ENCODE measurements around the gene MGAT3. TPM values are rescaled to one million over a fixed set of nuclear protein-coding genes. Genes with fewer than 3 reads are reported as not detected.

Gene MGAT3
- total RNA-seq, 4 donors from 2014 or later = 0.55 to 1.0 (median 0.59) TPM

DNA sequence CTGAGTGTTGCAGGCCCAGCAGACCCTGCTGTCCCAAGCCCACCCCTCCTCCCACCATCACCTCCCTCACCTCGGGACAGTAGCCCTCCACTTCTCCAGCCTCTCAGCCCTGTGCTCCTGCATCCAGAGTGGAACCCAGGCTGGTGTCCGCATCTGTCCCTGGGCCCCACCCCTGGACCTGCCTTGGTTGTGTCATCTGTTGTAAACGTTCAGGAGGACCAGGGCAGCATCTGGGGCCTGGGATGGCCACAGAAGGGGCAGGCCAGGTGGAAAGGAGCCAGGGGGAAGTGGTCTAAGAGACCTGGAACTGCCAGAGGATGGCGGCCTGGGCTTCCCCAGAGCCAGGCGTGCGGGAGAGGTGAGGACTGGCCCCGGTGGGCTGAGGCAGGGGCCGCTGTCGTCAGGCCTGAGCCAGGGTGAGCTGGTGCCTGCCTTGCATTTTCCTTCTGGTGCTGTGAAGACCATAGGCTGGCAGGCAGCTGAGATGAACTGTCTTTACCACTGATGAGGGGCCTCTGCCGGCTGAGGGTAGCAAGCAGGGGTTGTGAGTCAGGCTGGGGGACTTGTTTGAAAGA is 26.1 kb upstream of the MGAT3 start:
- Histone ChIP-seq H3K4me1 (peaks cover 31 to 41% of the 10 kb centered on the region in 2 donors), H3K9me3 (no peaks in the 10 kb centered on the region), H3K27me3 (no peaks in the 10 kb centered on the region), H3K4me3 (no peak overlapping the region), H3K27ac (peak overlapping the region; percentile 89 to 93 (median 91)), H3K36me3 (peaks cover 0 to 51% of the 10 kb centered on the region in 2 donors)
- no peak for TF ChIP-seq POLR2A (IDR thresholded peaks at IDR 0.05)
- TF ChIP-seq, protein P1, sequence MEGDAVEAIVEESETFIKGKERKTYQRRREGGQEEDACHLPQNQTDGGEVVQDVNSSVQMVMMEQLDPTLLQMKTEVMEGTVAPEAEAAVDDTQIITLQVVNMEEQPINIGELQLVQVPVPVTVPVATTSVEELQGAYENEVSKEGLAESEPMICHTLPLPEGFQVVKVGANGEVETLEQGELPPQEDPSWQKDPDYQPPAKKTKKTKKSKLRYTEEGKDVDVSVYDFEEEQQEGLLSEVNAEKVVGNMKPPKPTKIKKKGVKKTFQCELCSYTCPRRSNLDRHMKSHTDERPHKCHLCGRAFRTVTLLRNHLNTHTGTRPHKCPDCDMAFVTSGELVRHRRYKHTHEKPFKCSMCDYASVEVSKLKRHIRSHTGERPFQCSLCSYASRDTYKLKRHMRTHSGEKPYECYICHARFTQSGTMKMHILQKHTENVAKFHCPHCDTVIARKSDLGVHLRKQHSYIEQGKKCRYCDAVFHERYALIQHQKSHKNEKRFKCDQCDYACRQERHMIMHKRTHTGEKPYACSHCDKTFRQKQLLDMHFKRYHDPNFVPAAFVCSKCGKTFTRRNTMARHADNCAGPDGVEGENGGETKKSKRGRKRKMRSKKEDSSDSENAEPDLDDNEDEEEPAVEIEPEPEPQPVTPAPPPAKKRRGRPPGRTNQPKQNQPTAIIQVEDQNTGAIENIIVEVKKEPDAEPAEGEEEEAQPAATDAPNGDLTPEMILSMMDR (IDR thresholded peaks at IDR 0.05 in 4 of 5, conservative IDR thresholded peaks at IDR 0.05 in 1 of 5) = no peak
- DNase-seq = no peak
- intact Hi-C loops (cut with DNase I; ENCODE audit: low total_unique reads) (loop anchor here (5.0 kb wide), 2 partner anchors 33 to 72 kb away; partner anchors contain the start of genes MIEF1 and TAB1), in situ Hi-C loops (cut with MboI; ENCODE audit: low sequenced_read_pairs in 4 of 4) (no loop called here)
- no peak for ATAC-seq

DNA sequence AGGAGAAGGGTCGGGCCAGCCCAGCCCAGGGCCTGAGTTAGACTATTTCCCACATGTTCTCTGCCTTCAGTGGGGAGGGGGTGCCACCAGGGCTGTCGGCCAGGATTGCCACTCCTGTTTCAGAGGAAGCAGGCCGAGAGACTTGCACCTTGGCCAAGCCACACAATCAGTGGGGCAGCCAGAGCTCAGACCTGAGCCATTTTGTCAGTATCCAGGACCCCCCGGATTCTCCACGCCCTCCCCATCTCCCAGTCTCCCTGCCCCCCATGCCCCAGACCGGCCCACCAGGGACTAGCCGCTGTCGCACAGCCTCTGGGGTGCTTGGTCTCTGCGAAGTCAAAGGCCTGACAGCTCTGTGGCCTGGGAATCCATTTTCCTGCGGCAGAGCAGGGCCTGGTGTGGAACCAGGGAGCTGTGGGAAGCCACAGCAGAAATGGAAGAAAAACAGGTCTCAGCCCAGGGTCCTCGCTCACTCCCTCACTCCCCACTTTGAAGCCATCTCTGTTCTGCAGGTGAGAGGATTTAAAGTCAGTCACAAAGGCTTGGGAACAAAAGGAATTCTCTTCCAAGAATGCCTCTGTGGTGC is 25.5 kb upstream of the MGAT3 start:
- in situ Hi-C loops (cut with MboI; ENCODE audit: low sequenced_read_pairs in 4 of 4) (no loop called here), intact Hi-C loops (cut with DNase I; ENCODE audit: low total_unique reads) (loop anchor here (5.0 kb wide), 2 partner anchors 34 to 71 kb away; partner anchors contain the start of genes MIEF1 and TAB1)
- no peaks in the 10 kb centered on the region for H3K27me3 ChIP-seq
- ATAC-seq (peak; percentile 14 to 20), DNase-seq (no peak)
- no peak overlapping the region for H3K4me3 ChIP-seq
- peak overlapping the region; percentile 89 to 93 (median 91) for H3K27ac ChIP-seq
- TF ChIP-seq POLR2A (IDR thresholded peaks at IDR 0.05) = no peak
- peaks cover 0 to 50% of the 10 kb centered on the region in 2 donors for H3K36me3 ChIP-seq
- H3K9me3 ChIP-seq = no peaks in the 10 kb centered on the region
- H3K4me1 ChIP-seq = peaks cover 31 to 41% of the 10 kb centered on the region in 2 donors

DNA sequence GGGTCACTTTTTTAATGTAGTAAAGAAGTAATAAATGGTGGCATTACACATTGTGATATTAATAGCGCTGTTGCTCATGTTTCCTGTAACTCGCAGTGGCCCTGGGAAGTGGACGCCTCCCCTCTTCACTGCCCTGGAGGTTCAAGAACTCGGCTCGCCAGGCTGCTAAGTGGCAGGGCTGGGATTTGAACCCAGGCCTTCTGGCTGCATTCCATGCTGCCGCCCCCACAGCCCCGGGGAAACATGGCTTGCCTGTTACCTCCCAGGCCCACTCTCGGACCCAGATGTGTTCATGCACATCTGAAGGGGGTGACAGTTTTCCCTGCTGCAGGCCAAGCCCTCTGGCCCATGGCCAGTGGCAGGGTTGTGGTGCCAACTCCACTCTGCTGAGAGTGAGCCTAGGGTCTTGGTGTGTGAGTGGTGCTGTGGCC is 25.0 kb upstream of the MGAT3 start:
- Histone ChIP-seq H3K27me3 (no peaks in the 10 kb centered on the region), H3K9me3 (no peaks in the 10 kb centered on the region), H3K4me1 (peaks cover 31 to 43% of the 10 kb centered on the region in 2 donors), H3K4me3 (peak overlapping the region in 1 of 4 donors; percentile 15), H3K27ac (peak overlapping the region; percentile 89 to 93 (median 91)), H3K36me3 (peaks cover 0 to 45% of the 10 kb centered on the region in 2 donors)
- intact Hi-C loops (cut with DNase I; ENCODE audit: low total_unique reads) (loop anchor here (5.0 kb wide), 2 partner anchors 35 to 70 kb away; partner anchors contain the start of genes MIEF1 and TAB1), in situ Hi-C loops (cut with MboI; ENCODE audit: low sequenced_read_pairs in 4 of 4) (no loop called here)
- TF ChIP-seq, protein P1 (IDR thresholded peaks at IDR 0.05 in 4 of 5, conservative IDR thresholded peaks at IDR 0.05 in 1 of 5) = no peak
- no peak for TF ChIP-seq POLR2A (IDR thresholded peaks at IDR 0.05)
- ATAC-seq (peak; percentile 93 to 97), DNase-seq (peak; percentile 36 to 75)

DNA sequence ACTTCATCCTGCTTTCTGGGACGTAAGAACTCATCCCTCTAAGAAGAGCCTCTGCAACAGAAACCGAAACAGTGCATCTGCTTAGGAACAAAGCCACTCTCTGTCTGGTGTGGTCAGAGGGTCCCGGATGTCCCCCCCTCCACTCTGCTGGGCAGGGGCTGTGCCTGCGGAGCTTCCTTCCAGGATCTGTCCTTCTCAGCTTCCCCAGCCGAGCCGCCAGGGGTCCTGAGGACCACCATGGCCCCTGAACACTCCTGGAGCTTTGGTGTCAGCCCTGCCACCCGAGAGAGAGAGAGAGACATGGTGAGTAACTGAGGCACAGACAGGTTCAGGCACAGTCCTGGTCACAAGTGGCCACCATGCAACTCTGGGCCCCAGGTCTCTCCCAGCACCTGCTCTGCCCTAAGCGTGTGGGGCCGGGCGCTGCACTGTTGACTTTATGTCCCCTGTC is 24.4 kb upstream of the MGAT3 start:
- Histone ChIP-seq H3K9me3 (no peaks in the 10 kb centered on the region), H3K36me3 (peaks cover 0 to 40% of the 10 kb centered on the region in 2 donors), H3K27ac (peak overlapping the region; percentile 89 to 93 (median 91)), H3K27me3 (no peaks in the 10 kb centered on the region), H3K4me1 (peaks cover 34 to 48% of the 10 kb centered on the region in 2 donors), H3K4me3 (peak overlapping the region in 1 of 4 donors; percentile 15)
- intact Hi-C loops (cut with DNase I; ENCODE audit: low total_unique reads) (loop anchor here (5.0 kb wide), 2 partner anchors 35 to 70 kb away; partner anchors contain the start of genes MIEF1 and TAB1), in situ Hi-C loops (cut with MboI; ENCODE audit: low sequenced_read_pairs in 4 of 4) (no loop called here)
- DNase-seq (no peak), ATAC-seq (no peak)
- TF ChIP-seq, protein P1 (IDR thresholded peaks at IDR 0.05 in 4 of 5, conservative IDR thresholded peaks at IDR 0.05 in 1 of 5) = no peak
- TF ChIP-seq POLR2A (IDR thresholded peaks at IDR 0.05) = no peak

Data from gastrocnemius medialis (tissue), 4 donors.